Activated T-helper 17 cell treated with anti-CD3 and anti-CD28 coated beads, Interleukin-2, amount 50 U/mL, for 72 hours (primary cell): ENCODE data around the gene GCH1. TPM values are rescaled to one million over a fixed set of nuclear protein-coding genes. Genes with fewer than 3 reads are reported as not detected.
"Not testable (repeated sequence)": the region's sequence is repeated elsewhere in the genome, so short reads cannot be mapped to it uniquely, and the experiment has no call there.

Source experiments
- ATAC-seq: fragments of 150-1000 bp; cut with Tn5 transposase; replicated peaks from 2 replicates; pipeline ENCODE4 v1.10.0; 2021; ENCODE audit warnings: mild to moderate bottlenecking, moderate library complexity
- H3K27ac Mint-ChIP-seq: one replicate; pipeline ENCODE4 v1.8.0; 2022; ENCODE audit warnings: mixed read lengths
- H3K27me3 Mint-ChIP-seq: one replicate; pipeline ENCODE4 v1.8.0; 2022; ENCODE audit warnings: mixed read lengths
- H3K36me3 Mint-ChIP-seq: one replicate; pipeline ENCODE4 v1.8.0; 2022; ENCODE audit warnings: low read depth, mild to moderate bottlenecking, mixed read lengths
- H3K4me1 Mint-ChIP-seq: one replicate; pipeline ENCODE4 v1.8.0; 2022; ENCODE audit warnings: mixed read lengths
- H3K4me3 Mint-ChIP-seq: one replicate; pipeline ENCODE4 v1.8.0; 2022; ENCODE audit warnings: mild to moderate bottlenecking, mixed read lengths
- H3K9me3 Mint-ChIP-seq: one replicate; pipeline ENCODE4 v1.8.0; 2022; ENCODE audit warnings: mixed read lengths
- total RNA-seq, 2 donors: library from RNA; stranded (reverse); gene quantifications; one replicate each; pipeline ENCODE4 v1.2.3, GENCODE V29; 2022

Gene GCH1
- total RNA-seq, 2 donors from 2014 or later = 23.7 to 36.3 TPM

DNA sequence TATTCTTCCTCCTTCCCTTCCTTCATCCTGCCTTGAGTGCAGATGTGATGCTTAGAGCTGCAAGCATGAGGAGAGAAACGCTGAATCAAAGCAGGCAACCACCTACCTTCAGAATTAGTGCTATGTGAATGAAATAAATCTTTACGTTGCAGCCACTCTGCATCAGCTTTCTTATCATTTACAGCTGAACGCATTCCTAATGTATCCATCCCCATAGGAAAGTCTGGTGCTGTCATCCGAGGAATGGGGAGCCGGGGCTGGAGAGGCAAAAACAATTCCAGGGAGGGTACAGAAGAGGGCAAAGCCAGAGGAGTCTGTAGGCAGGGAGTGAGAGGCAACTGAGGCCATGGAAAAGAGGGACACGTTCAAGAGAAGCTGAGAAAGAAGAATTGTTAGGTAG lies 90.0 kb downstream of the GCH1 start:
- H3K36me3 Mint-ChIP-seq = no peaks in the 10 kb centered on the region
- H3K4me1 Mint-ChIP-seq = no peaks in the 10 kb centered on the region
- peaks cover 2% of the 10 kb centered on the region for H3K27me3 Mint-ChIP-seq
- ATAC-seq = no peak
- H3K9me3 Mint-ChIP-seq = no peaks in the 10 kb centered on the region
- H3K27ac Mint-ChIP-seq = no peak overlapping the region
- no peak overlapping the region for H3K4me3 Mint-ChIP-seq

DNA sequence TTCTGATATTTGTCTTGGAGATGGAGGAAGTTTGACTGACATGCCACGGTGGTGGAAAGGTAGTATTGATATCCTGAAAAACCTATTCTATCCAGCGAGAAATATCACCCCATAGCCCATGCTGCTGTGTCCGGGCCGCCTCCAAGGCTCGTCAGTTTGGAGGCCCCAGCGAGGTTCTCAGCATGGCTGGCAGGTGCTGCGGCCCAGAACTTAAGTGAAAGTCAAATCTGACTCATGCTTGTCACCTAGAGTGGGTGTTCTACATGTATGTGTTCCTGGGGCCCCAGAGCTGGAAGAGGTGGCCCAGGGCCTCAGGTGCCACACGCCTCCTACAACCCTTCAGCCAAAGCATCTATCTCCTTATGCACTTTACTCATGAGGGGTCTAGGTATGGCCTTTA lies 92.9 kb downstream of the GCH1 start:
- H3K27me3 Mint-ChIP-seq = peaks cover 5% of the 10 kb centered on the region
- no peaks in the 10 kb centered on the region for H3K36me3 Mint-ChIP-seq
- no peak overlapping the region for H3K4me3 Mint-ChIP-seq
- H3K4me1 Mint-ChIP-seq = no peaks in the 10 kb centered on the region
- no peaks in the 10 kb centered on the region for H3K9me3 Mint-ChIP-seq
- H3K27ac Mint-ChIP-seq = no peak overlapping the region
- ATAC-seq = peak; percentile 53

DNA sequence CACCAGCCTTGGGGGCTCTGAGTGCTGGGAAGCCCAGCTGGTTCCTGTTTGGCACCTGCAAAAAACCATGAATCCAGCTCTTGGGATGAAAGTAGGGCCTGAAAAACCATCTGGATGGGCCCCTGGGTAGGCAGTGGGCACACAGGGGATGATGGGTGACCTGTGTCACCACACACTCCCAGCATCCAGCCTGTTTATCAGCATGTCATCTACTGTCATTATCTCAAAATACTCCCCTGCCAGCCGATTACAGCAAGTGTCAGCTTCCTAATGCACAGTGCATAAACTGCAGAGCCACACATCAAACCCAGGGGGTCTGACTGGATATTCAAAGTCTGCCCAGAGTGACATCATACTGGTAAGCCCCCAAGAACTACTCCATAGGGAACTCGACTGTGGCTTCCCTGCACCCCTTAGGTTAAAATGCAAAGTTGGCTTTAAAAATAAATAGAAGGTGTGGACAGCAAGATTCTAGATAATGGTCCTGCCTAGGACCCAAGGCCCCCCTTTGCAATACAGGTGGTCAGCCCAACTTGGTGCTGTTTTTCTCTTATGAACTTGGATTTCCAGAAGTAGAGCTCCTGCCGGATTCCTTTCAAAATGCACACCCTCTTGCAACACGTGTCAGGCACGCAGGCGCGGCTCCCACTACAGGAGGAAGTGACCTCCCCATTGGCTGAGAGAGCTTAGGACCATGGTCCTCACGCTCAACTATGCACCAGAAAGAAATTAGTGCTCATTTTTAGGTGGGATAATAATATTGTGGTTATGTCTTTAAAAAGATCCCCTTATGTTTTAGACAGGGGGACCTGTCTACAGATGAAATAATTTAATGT lies 94.1 kb downstream of the GCH1 start:
- H3K27me3 Mint-ChIP-seq = peaks cover 5% of the 10 kb centered on the region
- ATAC-seq = no peak
- H3K27ac Mint-ChIP-seq = no peak overlapping the region
- H3K4me3 Mint-ChIP-seq = no peak overlapping the region
- H3K36me3 Mint-ChIP-seq = no peaks in the 10 kb centered on the region
- no peaks in the 10 kb centered on the region for H3K4me1 Mint-ChIP-seq
- H3K9me3 Mint-ChIP-seq = no peaks in the 10 kb centered on the region

DNA sequence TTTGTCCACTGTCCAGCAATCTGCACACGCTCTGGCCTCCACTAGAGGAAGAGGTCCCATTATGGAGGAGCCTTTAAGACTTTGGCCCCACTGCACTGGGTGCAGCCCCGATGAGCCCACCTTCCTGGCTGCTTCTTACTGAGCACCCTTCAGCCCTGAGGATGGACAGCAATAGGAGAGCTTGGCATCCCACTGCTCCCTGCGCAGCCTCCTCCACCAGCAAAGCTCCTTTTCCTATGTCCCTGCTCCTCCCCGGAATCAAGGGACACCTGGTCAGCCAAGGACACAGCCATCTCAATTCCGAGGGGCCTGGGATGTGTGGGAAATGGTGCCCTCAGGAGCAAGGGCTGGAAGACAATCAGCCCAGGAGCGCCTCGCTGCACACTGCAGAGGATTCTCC lies 94.7 kb downstream of the GCH1 start:
- Mint-ChIP-seq H3K36me3 (no peaks in the 10 kb centered on the region), H3K4me3 (no peak overlapping the region), H3K9me3 (no peaks in the 10 kb centered on the region), H3K27me3 (peaks cover 5% of the 10 kb centered on the region), H3K4me1 (no peaks in the 10 kb centered on the region), H3K27ac (no peak overlapping the region)
- ATAC-seq = no peak

DNA sequence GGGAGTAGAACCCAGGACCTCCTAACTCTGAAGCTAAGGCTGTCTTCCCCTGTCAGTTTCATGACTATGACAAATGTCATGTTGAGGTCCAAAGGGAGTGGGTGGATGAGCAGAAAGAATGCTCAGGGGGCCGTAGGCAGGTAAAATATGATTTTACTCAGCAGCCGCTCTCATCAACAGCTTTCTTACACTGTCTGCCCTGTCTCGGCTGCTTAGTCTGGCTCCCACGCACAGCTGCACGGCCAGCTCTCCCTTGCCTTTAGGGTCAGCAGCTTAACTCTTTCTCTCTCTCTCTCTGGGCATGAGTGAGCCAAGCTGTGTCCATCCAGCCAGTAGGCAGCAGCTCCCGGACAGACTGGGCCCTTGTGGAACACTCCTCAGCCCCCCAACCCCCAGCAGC lies 95.2 kb downstream of the GCH1 start:
- no peaks in the 10 kb centered on the region for H3K36me3 Mint-ChIP-seq
- no peak overlapping the region for H3K4me3 Mint-ChIP-seq
- no peak overlapping the region for H3K27ac Mint-ChIP-seq
- H3K4me1 Mint-ChIP-seq = no peaks in the 10 kb centered on the region
- no peak for ATAC-seq
- peaks cover 5% of the 10 kb centered on the region for H3K27me3 Mint-ChIP-seq
- no peaks in the 10 kb centered on the region for H3K9me3 Mint-ChIP-seq

DNA sequence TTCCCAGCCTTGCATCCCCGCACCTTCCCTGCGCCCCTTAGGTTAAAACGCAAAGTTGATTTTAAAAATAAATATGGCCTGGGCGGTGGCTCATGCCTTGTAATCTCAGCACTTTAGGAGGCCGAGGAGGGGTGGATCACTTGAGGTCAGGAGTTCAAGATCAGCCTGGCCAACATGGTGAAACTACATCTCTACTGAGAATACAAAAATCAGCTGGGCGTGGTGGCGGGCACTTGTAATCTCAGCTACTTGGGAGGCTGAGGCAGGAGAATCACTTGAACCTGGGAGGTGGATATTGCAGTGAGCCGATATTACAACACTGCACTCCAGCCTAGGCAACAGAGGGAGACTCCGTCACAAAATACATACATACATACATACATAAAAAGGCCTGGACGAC lies 96.0 kb downstream of the GCH1 start:
- H3K4me1 Mint-ChIP-seq = no peaks in the 10 kb centered on the region
- peaks cover 5% of the 10 kb centered on the region for H3K27me3 Mint-ChIP-seq
- no peaks in the 10 kb centered on the region for H3K36me3 Mint-ChIP-seq
- H3K27ac Mint-ChIP-seq = no peak overlapping the region
- no peaks in the 10 kb centered on the region for H3K9me3 Mint-ChIP-seq
- no peak overlapping the region for H3K4me3 Mint-ChIP-seq
- ATAC-seq = no peak

DNA sequence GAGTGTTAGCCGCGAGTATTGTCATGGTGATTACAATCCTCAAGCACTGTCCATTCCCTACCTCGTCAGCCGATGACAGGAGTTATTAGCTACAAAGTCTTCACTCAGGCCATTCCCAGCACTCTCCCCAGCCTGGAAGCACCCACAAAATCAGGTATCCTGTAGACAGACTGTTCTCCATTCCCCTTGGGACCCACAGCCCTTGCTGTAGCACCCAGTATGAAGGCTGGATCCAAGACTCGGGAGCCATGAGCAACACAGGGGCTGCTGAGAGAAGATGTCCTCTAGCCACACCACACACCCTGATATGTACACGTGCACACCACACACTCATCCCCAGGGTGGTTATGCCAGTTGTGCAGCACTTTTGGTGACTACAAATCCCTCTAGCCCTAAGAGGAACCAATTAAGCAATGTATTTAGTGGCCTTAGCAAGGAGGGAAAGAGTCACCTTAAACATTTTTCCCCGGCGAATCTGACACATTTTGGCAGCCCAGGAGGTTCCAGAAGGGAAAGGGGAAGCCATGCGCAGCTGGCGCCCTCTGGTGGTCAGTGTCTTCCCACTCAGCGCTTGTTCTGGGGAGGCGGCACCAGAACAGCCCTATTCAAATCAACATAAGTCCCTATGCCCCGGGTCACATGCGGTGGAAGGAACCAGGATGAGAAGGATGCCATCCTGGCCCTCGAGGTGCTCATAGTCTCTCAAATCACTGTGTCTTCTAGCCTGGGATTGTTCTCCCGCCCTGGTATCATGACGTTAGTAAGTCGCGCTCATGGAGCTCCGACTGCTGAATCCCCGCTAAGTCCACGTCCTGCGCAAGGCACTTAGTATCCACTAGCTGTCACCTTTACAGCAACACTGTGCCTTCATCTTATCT lies 96.9 kb downstream of the GCH1 start:
- peak; percentile 87 for ATAC-seq
- no peak overlapping the region for H3K4me3 Mint-ChIP-seq

DNA sequence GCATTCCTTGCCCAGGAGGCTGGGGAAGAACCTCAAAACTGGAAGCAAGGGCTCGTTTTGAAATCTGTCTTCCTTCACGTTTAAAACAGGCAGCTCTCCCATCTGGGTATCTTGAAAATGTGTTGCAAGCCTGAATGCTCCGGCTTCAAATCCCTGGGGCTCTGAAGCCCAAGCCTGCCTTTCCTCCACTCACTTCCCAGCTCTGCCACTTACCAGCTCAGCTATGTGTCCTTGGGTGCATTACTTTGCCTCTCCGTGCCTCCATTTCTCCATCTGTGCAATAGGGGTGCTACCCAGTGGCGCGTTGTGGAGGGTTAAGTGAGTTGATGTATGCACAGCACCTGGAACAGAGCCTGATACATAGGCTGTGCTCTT lies 97.6 kb downstream of the GCH1 start:
- Mint-ChIP-seq H3K27me3 (peaks cover 5% of the 10 kb centered on the region), H3K9me3 (no peaks in the 10 kb centered on the region), H3K4me1 (no peaks in the 10 kb centered on the region), H3K36me3 (no peaks in the 10 kb centered on the region), H3K4me3 (no peak overlapping the region), H3K27ac (no peak overlapping the region)
- no peak for ATAC-seq

More for the DNA sequence above, 96.9 kb downstream of the GCH1 start:
- H3K4me1 Mint-ChIP-seq = no peaks in the 10 kb centered on the region
- H3K9me3 Mint-ChIP-seq = no peaks in the 10 kb centered on the region
- H3K27me3 Mint-ChIP-seq = peaks cover 5% of the 10 kb centered on the region
- no peak overlapping the region for H3K27ac Mint-ChIP-seq
- no peaks in the 10 kb centered on the region for H3K36me3 Mint-ChIP-seq

DNA sequence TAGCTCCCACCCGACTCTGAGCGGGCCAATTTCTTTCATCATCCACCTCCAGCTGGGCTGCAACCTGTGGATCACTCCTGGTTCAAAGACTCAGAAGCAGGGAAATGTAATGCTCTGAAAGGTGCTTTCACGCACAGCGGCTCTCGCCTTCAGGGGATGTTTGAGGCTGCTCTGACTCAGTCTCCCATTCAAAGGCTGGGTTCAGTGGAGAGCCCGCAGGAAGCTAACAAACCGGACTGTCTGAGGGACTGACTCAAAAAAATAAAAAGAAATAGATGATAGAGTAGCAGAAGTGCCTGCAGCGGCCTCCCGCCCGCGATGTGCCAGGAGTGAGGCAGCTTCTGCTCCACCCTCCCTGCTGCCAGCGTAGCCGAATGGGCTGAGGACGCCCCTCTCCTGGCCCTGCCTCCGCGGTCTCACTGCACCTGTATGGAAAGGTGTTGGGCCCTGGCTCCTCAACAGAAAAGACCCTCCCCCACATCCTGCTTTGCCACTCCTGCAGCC lies 98.0 kb downstream of the GCH1 start:
- no peaks in the 10 kb centered on the region for H3K9me3 Mint-ChIP-seq
- no peak for ATAC-seq
- no peaks in the 10 kb centered on the region for H3K36me3 Mint-ChIP-seq
- H3K27ac Mint-ChIP-seq = no peak overlapping the region
- peaks cover 5% of the 10 kb centered on the region for H3K27me3 Mint-ChIP-seq
- H3K4me1 Mint-ChIP-seq = no peaks in the 10 kb centered on the region
- H3K4me3 Mint-ChIP-seq = no peak overlapping the region

DNA sequence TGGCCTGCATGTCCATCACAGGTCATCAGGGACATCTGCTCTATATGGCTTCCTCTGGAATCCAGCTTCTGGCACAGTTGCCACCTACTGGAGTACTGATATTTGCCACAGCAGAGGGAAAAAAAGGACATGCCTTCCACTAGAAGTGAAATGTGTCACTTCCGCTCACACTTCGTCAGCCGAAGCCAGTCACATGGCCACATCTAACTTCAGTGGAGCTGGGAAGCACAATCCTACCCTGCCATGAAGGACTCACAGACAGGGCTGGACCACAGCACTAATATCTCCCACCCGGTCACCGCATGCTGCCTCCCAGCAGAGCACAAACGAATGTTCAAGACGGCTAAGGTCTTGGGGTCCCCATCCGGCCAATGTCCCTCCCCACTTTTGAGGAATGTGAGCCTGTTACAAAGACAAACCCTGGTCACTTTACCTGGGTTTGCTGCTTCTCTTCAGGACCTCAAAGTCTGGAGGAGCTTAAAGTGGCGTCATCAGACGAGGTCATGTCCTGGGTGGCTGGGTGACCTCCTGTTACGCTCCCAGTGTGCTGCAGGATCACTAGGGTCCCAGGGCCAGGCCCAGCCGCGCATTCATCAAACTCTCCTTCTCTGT lies 98.6 kb downstream of the GCH1 start:
- no peak for ATAC-seq
- peaks cover 5% of the 10 kb centered on the region for H3K27me3 Mint-ChIP-seq
- no peak overlapping the region for H3K4me3 Mint-ChIP-seq
- no peaks in the 10 kb centered on the region for H3K36me3 Mint-ChIP-seq
- H3K9me3 Mint-ChIP-seq = no peaks in the 10 kb centered on the region
- no peak overlapping the region for H3K27ac Mint-ChIP-seq
- H3K4me1 Mint-ChIP-seq = no peaks in the 10 kb centered on the region

DNA sequence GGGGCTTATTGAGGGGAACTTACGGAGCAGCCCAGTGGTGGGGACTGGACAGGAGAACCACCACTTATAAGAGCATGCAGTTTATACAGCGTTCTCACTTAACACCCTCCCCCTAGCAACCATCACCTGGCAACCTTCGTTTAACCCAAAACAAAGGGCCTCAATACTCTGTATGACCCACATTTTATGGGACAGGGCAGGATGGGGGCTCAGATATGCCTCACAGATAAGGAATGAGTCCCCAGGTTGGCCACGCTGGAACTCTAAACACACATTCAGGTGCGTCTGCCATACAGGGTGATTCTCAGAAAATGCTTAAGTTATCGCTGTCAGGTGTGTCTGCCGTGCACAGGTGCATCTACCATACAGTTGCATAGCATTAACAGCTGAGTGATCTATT lies 99.2 kb downstream of the GCH1 start:
- no peak overlapping the region for H3K27ac Mint-ChIP-seq
- no peaks in the 10 kb centered on the region for H3K36me3 Mint-ChIP-seq

DNA sequence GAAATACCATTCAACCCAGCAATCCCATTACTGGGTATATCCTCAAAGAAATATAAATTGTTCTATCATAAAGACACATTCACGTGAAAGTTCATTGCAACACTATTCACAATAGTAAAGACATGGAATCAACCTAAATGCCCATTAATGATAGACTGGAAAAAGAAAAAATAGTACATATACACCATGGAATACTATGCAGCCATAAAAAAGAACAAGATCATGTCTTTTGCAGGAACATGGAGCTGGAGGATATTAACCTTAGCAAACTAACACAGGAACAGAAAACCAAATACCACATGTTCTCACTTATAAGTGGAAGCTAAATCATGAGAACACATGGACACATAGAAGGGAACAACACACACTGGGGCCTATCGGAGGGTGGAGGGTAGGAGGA lies 101.1 kb downstream of the GCH1 start:
- H3K27ac Mint-ChIP-seq, H3K36me3 Mint-ChIP-seq, H3K27me3 Mint-ChIP-seq, H3K4me3 Mint-ChIP-seq, H3K9me3 Mint-ChIP-seq, ATAC-seq, H3K4me1 Mint-ChIP-seq: not testable (repeated sequence)

More for the DNA sequence above, 99.2 kb downstream of the GCH1 start:
- peaks cover 5% of the 10 kb centered on the region for H3K27me3 Mint-ChIP-seq
- H3K9me3 Mint-ChIP-seq = no peaks in the 10 kb centered on the region
- ATAC-seq = peak; percentile 34
- H3K4me3 Mint-ChIP-seq = no peak overlapping the region
- no peaks in the 10 kb centered on the region for H3K4me1 Mint-ChIP-seq

DNA sequence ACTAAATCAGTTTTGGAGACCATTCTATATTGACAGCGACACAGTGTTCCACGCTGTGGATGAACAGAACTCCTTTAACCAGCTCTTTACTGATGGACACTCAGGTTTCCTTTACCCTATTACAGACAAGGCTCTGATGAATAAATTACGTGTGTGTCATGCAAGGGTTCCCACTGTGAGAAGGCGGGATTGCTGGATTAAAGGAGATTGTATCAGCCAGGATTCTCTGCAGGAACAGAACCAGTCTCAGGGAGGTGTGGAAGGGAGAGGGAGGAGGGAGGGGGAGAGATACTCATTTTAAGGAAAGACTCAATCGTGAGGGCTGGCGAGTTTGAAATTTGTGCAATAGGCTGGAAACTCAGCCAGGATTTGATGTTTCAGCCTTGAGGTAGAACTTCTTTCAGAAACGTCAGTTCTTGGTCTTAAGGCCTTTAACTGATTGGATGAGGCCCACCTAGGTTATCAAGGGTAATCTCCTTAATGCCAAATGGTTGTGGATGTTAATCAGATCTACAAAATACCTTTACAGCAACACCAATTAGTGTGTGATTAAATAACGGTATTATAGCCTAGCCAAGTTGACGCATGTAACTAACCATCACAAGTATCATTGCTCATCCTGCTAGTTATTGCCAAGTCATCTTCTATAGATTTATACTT lies 104.0 kb downstream of the GCH1 start:
- Mint-ChIP-seq H3K27ac (no peak overlapping the region), H3K36me3 (no peaks in the 10 kb centered on the region), H3K4me3 (no peak overlapping the region), H3K27me3 (no peaks in the 10 kb centered on the region), H3K9me3 (no peaks in the 10 kb centered on the region), H3K4me1 (no peaks in the 10 kb centered on the region)
- ATAC-seq = no peak

DNA sequence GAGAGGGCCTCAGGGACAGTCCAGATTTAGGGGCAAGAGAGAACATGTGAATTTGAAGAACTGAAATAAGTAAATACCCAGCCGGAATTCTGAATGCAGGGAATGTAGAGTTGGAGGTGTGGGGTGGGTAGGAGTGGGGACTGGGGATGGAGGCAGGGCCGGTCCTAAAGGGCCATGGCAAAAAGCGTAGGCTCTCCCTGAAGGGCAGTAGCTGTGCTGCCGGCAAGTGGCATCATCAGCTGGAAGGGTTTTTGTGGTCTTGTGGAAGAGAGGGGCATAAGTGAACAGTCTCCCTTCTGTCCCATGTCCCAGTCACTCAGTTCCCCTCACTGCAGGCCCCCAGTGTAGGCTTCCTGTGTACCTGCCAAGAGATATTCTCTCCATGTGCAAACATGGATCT lies 104.6 kb downstream of the GCH1 start:
- no peaks in the 10 kb centered on the region for H3K4me1 Mint-ChIP-seq
- no peak overlapping the region for H3K4me3 Mint-ChIP-seq
- no peaks in the 10 kb centered on the region for H3K36me3 Mint-ChIP-seq

More for the DNA sequence above, 104.6 kb downstream of the GCH1 start:
- no peak for ATAC-seq
- H3K27me3 Mint-ChIP-seq = no peaks in the 10 kb centered on the region
- H3K27ac Mint-ChIP-seq = no peak overlapping the region
- no peaks in the 10 kb centered on the region for H3K9me3 Mint-ChIP-seq
